ACC112 (cell line): ENCODE data around the gene SCTR.
"Not testable (repeated sequence)": the region's sequence is repeated elsewhere in the genome, so short reads cannot be mapped to it uniquely, and the experiment has no call there.

Experiments used
- H2AFZ ChIP-seq: fragments of 200-600 bp; sonication (generic); one replicate; pipeline ENCODE4 v1.6.0; 2017; ENCODE audit warnings: antibody characterized with exemption, low read length; ENCODE audit not compliant: unreplicated experiment
- H3K27ac ChIP-seq: fragments of 200-600 bp; sonication (generic); 2 replicates; pipeline ENCODE4 v1.5.1; 2014; ENCODE audit warnings: low read depth, mild to moderate bottlenecking, antibody characterized with exemption, low read length, moderate library complexity
- H3K27me3 ChIP-seq: fragments of 200-600 bp; sonication (generic); 2 replicates; pipeline ENCODE4 v1.6.1; 2014; ENCODE audit warnings: mild to moderate bottlenecking, antibody characterized with exemption, low read length, moderate library complexity, mixed read lengths; ENCODE audit not compliant: insufficient read depth
- H3K36me3 ChIP-seq: fragments of 200-600 bp; sonication (generic); 2 replicates; pipeline ENCODE4 v1.6.1; 2016; ENCODE audit warnings: mild to moderate bottlenecking, antibody characterized with exemption, low read length, moderate library complexity, mixed read lengths; ENCODE audit not compliant: insufficient read depth
- H3K4me1 ChIP-seq: fragments of 200-600 bp; sonication (generic); one replicate; pipeline ENCODE4 v1.6.1; 2016; ENCODE audit warnings: low read length, mixed read lengths; ENCODE audit not compliant: insufficient read depth, unreplicated experiment, control insufficient read depth
- H3K4me3 ChIP-seq: fragments of 200-600 bp; sonication (generic); 2 replicates; pipeline ENCODE4 v1.5.1; 2014; ENCODE audit warnings: mild to moderate bottlenecking, low read depth, low read length
- H3K79me2 ChIP-seq: fragments of 200-600 bp; sonication (generic); one replicate; pipeline ENCODE4 v1.6.0; 2016; ENCODE audit warnings: low read length; ENCODE audit not compliant: control insufficient read depth, unreplicated experiment, insufficient read depth

SCTR gene

DNA sequence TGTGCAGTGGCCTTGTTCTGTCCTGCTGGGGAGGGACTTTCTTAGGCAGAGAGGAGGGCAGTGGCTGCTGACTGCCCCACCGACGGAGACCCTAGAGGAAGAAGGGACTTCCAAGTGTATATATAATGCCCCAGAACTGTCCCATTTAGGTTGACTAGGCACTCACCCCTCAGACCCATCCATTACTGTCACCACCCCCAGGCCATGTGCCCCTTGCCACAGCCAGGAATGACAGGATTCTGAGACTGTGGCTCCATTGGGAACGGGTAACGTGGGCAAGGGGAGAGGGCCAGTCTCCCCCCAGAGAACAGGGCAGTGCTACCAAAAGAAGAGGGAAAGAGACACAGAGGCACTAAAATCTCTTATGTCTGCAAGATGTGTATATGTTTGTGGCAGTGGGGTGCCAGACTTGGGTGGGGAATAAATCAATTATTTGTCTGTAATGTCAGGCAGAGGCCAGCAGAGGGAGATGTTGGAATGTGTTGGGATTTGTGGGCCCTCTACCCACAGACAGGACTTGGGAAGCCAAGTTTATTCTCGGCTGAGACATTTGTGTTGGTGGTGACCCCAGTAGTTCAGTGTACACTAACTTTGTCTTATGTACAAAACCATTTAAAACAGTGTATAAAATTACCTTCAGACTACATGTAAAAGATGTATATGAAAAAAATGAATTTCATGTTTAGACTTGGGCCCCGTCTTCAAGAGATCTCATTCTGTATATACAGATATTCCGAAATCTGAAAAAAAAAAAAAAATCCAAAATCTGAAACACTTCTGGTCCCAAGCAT is 116.7 kb downstream of the SCTR start:
- Histone ChIP-seq H3K79me2 (no peaks in the 10 kb centered on the region), H2AFZ (no peak overlapping the region), H3K4me1 (peaks cover 7% of the 10 kb centered on the region), H3K36me3 (no peaks in the 10 kb centered on the region), H3K27ac (no peak overlapping the region), H3K27me3 (peaks cover 7% of the 10 kb centered on the region; the same call in 1 of the 2 replicates), H3K4me3 (no peak overlapping the region)

DNA sequence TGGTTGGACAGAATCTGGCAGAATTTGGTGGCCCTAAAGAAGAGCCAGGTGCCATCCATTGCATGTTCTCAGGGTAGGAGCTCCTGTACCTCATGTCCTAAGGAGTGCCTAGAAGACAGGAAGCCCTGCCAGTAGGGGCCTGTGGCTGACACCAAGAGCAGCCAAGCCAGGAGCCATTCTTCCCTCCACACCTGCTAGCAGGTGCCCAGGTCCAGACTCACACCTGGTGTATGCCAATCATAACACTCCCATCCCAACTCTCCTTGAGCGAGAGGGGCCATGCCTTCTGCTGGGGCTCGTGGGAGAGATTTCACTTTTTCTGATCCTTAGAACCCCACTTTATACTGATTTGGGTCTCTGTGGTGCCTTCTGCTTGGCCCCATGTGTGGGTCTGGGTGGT is 119.1 kb downstream of the SCTR start:
- Histone ChIP-seq H3K4me1 (peaks cover 10% of the 10 kb centered on the region), H2AFZ (no peak overlapping the region), H3K36me3 (no peaks in the 10 kb centered on the region), H3K79me2 (no peaks in the 10 kb centered on the region), H3K27ac (no peak overlapping the region), H3K27me3 (no peaks in the 10 kb centered on the region; the same call in 1 of the 2 replicates), H3K4me3 (no peak overlapping the region)

GRCh38 chr2:119403618-119404017 is 120.7 kb downstream of the SCTR start:
- peaks cover 10% of the 10 kb centered on the region for H3K4me1 ChIP-seq
- H3K27ac ChIP-seq, H3K36me3 ChIP-seq: not testable (repeated sequence)

DNA sequence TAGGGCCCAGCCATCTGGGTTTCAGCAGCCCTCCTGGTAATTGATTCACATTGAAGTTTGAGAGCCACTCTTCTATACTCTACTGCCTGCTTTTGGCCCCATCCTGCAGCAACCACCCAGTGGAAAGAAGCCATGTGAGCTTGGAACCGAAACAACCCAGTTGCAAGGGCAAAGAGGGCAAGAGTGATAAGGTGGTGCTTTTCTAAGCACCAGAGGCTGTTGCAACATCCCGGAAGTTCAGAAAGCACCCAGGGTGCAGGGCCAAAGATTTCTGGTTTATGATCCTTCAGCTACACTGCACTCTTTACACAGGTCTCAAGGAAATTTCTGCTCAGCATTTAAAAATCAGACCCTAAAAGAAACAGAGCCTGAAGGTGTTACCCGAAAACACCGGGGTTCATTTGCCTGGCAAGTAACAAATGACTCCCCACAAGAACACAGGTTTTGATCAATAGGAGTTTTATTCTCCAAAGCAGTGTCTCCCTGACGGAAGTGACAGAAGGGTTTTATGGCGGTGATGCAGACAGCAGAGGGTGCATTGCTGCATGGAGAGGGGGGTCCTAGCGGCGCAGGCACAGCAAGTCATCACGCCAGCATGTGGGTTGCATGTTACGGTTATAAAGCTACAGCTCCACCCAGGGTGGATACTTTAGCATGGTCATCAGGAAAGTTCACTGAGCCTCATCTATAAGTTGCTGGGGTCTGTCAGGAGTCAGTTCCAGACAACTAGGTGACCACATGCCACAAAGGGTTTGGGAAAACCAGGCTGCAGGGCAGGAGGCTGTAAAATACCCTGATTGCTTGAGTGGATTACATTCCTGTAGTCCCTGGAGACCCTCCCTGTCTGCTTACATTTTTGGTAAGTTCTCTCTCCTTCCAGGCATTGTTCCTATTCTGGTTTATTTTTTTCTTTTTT is 121.4 kb downstream of the SCTR start:
- Histone ChIP-seq H3K36me3 (no peaks in the 10 kb centered on the region), H2AFZ (no peak overlapping the region), H3K27ac (no peak overlapping the region), H3K27me3 (no peaks in the 10 kb centered on the region; the same call in 1 of the 2 replicates), H3K4me3 (no peak overlapping the region), H3K79me2 (no peaks in the 10 kb centered on the region), H3K4me1 (peaks cover 10% of the 10 kb centered on the region)

More at GRCh38 chr2:119403618-119404017, 120.7 kb downstream of the SCTR start:
- not testable (repeated sequence) for H3K4me3 ChIP-seq, H3K79me2 ChIP-seq, H3K27me3 ChIP-seq, H2AFZ ChIP-seq

DNA sequence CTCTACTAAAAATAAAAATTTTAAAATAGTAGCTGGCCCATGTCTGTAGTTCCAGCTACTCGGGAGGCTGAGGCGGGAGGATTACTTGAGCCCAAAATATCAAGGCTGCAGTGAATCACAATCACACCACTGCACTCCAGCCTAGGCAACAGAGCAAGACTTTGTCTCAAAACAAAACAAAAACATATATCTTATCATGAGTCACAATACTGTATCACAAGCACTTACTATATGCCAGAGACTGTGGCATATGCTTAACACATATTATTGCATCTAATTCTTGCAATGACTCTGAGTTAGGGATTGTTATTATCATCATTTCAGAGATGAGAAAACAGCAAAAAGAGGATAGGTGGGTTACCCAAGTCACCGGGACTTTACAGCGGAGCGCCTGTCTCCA is 122.2 kb downstream of the SCTR start:
- Histone ChIP-seq H3K36me3 (no peaks in the 10 kb centered on the region), H2AFZ (no peak overlapping the region), H3K27ac (no peak overlapping the region), H3K4me3 (no peak overlapping the region), H3K79me2 (no peaks in the 10 kb centered on the region), H3K27me3 (no peaks in the 10 kb centered on the region; the same call in 1 of the 2 replicates), H3K4me1 (peaks cover 10% of the 10 kb centered on the region)

- no peaks in the 10 kb centered on the region for H3K79me2 ChIP-seq
- no peak overlapping the region for H3K27ac ChIP-seq
- no peaks in the 10 kb centered on the region for H3K4me1 ChIP-seq
- no peak overlapping the region for H3K4me3 ChIP-seq
- H3K27me3 ChIP-seq = no peaks in the 10 kb centered on the region; the same call in 1 of the 2 replicates
- no peaks in the 10 kb centered on the region for H3K36me3 ChIP-seq
- H2AFZ ChIP-seq = no peak overlapping the region
Observed at GRCh38 chr2:119397196-119397595, 127.1 kb downstream of the SCTR start.

GRCh38 chr2:119393971-119394748 is 130.1 kb downstream of the SCTR start:
- H3K27ac ChIP-seq = no peak overlapping the region
- no peaks in the 10 kb centered on the region for H3K79me2 ChIP-seq
- H2AFZ ChIP-seq = no peak overlapping the region
- H3K4me1 ChIP-seq = peaks cover 11% of the 10 kb centered on the region
- H3K4me3 ChIP-seq = no peak overlapping the region
- H3K36me3 ChIP-seq = no peaks in the 10 kb centered on the region
- no peaks in the 10 kb centered on the region for H3K27me3 ChIP-seq
